Prostate gland (tissue), 2 donors: Measurements from ENCODE around the gene RBFOX2. TPM values are rescaled to one million over a fixed set of nuclear protein-coding genes. Genes with fewer than 3 reads are reported as not detected.

Experiments used
- DNase-seq: peaks from one replicate; pipeline ENCODE4 v3.0.0-alpha.2; 2019; ENCODE audit warnings: low spot score
- H3K27ac ChIP-seq, 2 donors: fragments of 200-600 bp; sonication (generic); 2 replicates each; pipeline ENCODE4 v1.5.1; 2017 to 2019
- H3K27me3 ChIP-seq: fragments of 200-600 bp; sonication (generic); replicated peaks from 2 replicates; pipeline ENCODE4 v1.5.1; 2019; ENCODE audit not compliant: insufficient read depth
- H3K36me3 ChIP-seq, 2 donors: fragments of 200-600 bp; sonication (generic); 1 replicate in 1 of 2; 2 replicates in 1 of 2; pipeline versions ENCODE4 v1.5.1 to v1.8.1; 2017 to 2019
- H3K4me1 ChIP-seq: fragments of 200-600 bp; sonication (generic); replicated peaks from 2 replicates; pipeline ENCODE4 v1.5.1; 2019
- H3K4me3 ChIP-seq, 2 donors: fragments of 200-600 bp; sonication (generic); 2 replicates each; pipeline ENCODE4 v1.5.1; 2017 to 2019
- H3K9me3 ChIP-seq: fragments of 200-600 bp; sonication (generic); 2 replicates; pipeline ENCODE4 v1.5.1; 2017
- POLR2A ChIP-seq: fragments of 450-650 bp; IDR thresholded peaks from one replicate; pipeline ENCODE4 v1.6.1; 2016; ENCODE audit warnings: antibody characterized with exemption, mild to moderate bottlenecking
- POLR2AphosphoS5 ChIP-seq: sonication (generic); formaldehyde crosslinking; IDR thresholded peaks from one replicate; pipeline ENCODE4 v1.6.1; 2017; ENCODE audit warnings: antibody characterized with exemption
- WGBS: methylation state at CpG from one replicate; pipeline ENCODE4 v1.1.5; 2018; 5-methylcytosine and 5-hydroxymethylcytosine counted together
- intact Hi-C: fragments of 100-400 bp; cut with DNase I; formaldehyde crosslinking; loops from one replicate; pipeline ENCODE4 v1.14.2; 2022
- total RNA-seq, 2 donors: library from RNA; depleted of rRNA; stranded (reverse); fragments of >200 nt; gene quantifications; one replicate each; pipeline ENCODE4 v1.1.0, GENCODE V29; 2016
- TF ChIP-seq, protein P1 (sequence below), 4 experiments: fragments of 200-600 bp in 2 of 4; fragments of 450-650 bp in 2 of 4; sonication (generic) in 2 of 4; IDR thresholded peaks; 1 replicate in 3 of 4; 2 replicates in 1 of 4; pipeline ENCODE4 v1.5.1; 2016 to 2019; ENCODE audit warnings: antibody characterized with exemption in 4 of 4, mild to moderate bottlenecking in 2 of 4, moderate library complexity in 2 of 4

Gene RBFOX2
- total RNA-seq, 2 donors from 2014 or later = 59.8 to 79.4 TPM

DNA sequence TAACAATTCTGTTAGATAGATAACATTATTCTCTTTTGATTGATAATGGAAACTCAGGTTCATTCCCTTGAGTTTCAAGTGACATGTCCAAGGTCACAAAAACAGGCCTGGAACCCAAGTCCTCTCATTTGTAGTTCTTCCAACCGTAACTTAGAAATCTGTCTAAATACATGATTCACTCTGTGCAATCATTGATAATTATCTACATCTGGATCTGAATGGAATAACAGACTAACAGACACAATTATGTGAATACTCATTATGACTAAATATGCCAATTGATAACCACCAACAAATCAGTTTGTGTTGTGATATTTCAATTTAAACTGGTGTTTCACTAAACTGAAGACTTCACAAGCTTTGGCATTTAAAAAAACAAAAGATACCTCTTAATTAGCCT is 71.0 kb downstream of the RBFOX2 start:
- 67% methylated on average over 1 of the region's 1 CpG for WGBS
- H3K4me1 ChIP-seq = peaks cover 2% of the 10 kb centered on the region
- no peaks in the 10 kb centered on the region for H3K27me3 ChIP-seq
- no peak overlapping the region for H3K4me3 ChIP-seq
- intact Hi-C loops = no loop called here
- no peaks in the 10 kb centered on the region for H3K36me3 ChIP-seq
- H3K27ac ChIP-seq = no peak overlapping the region
- DNase-seq = no peak
- TF ChIP-seq POLR2AphosphoS5 = no peak
- TF ChIP-seq, protein P1, sequence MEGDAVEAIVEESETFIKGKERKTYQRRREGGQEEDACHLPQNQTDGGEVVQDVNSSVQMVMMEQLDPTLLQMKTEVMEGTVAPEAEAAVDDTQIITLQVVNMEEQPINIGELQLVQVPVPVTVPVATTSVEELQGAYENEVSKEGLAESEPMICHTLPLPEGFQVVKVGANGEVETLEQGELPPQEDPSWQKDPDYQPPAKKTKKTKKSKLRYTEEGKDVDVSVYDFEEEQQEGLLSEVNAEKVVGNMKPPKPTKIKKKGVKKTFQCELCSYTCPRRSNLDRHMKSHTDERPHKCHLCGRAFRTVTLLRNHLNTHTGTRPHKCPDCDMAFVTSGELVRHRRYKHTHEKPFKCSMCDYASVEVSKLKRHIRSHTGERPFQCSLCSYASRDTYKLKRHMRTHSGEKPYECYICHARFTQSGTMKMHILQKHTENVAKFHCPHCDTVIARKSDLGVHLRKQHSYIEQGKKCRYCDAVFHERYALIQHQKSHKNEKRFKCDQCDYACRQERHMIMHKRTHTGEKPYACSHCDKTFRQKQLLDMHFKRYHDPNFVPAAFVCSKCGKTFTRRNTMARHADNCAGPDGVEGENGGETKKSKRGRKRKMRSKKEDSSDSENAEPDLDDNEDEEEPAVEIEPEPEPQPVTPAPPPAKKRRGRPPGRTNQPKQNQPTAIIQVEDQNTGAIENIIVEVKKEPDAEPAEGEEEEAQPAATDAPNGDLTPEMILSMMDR (IDR thresholded peaks at IDR 0.05) = no peak
- no peak for TF ChIP-seq POLR2A
- H3K9me3 ChIP-seq = no peaks in the 10 kb centered on the region

DNA sequence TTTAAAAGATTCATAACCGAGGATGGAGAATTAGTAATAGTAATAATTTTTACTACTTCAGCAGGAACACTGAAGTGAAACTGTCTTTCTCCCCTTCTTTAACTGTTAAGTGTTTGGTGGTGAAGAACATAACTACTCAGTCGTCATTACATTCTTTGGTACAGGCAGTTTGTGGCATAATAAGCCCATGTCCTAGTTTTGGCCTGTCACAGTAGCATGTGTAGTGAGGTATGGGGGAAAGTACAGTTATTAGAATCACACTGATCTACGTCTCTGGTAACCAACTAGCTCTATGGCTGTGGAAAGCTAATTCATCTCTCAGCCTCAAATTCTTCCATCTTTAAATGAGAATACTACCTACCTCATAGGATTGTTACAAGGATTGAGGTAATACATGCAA is 71.8 kb downstream of the RBFOX2 start:
- TF ChIP-seq, protein P1 (IDR thresholded peaks at IDR 0.05) = no peak
- no peak for TF ChIP-seq POLR2A
- TF ChIP-seq POLR2AphosphoS5 = no peak
- Histone ChIP-seq H3K9me3 (no peaks in the 10 kb centered on the region), H3K27me3 (no peaks in the 10 kb centered on the region), H3K36me3 (no peaks in the 10 kb centered on the region), H3K4me3 (no peak overlapping the region), H3K27ac (no peak overlapping the region), H3K4me1 (peaks cover 2% of the 10 kb centered on the region)
- intact Hi-C loops = no loop called here
- no peak for DNase-seq
- WGBS = 77% methylated on average over 3 of the region's 3 CpGs

- H3K27ac ChIP-seq = no peak overlapping the region
- H3K4me3 ChIP-seq = no peak overlapping the region
- H3K36me3 ChIP-seq = no peaks in the 10 kb centered on the region
- DNase-seq = no peak
- 95% methylated on average over 7 of the region's 7 CpGs for WGBS
- H3K9me3 ChIP-seq = no peaks in the 10 kb centered on the region
- no peaks in the 10 kb centered on the region for H3K27me3 ChIP-seq
- no peaks in the 10 kb centered on the region for H3K4me1 ChIP-seq
- no peak for TF ChIP-seq POLR2A
- TF ChIP-seq, protein P1 (IDR thresholded peaks at IDR 0.05) = no peak
- TF ChIP-seq POLR2AphosphoS5 = no peak
- intact Hi-C loops = no loop called here
Observed at GRCh38 chr22:35955546-35955945, 73.1 kb downstream of the RBFOX2 start.

GRCh38 chr22:35952576-35952975 is 76.0 kb downstream of the RBFOX2 start:
- H3K27ac ChIP-seq = no peak overlapping the region
- H3K36me3 ChIP-seq = no peaks in the 10 kb centered on the region
- TF ChIP-seq POLR2A = no peak
- no peak for TF ChIP-seq POLR2AphosphoS5
- TF ChIP-seq, protein P1 (IDR thresholded peaks at IDR 0.05) = no peak
- H3K4me3 ChIP-seq = no peak overlapping the region
- intact Hi-C loops = no loop called here
- no peaks in the 10 kb centered on the region for H3K4me1 ChIP-seq
- no peak for DNase-seq
- no peaks in the 10 kb centered on the region for H3K27me3 ChIP-seq
- no peaks in the 10 kb centered on the region for H3K9me3 ChIP-seq

- intact Hi-C loops = no loop called here
- peak; percentile 51 for DNase-seq
- Histone ChIP-seq H3K36me3 (no peaks in the 10 kb centered on the region), H3K9me3 (no peaks in the 10 kb centered on the region), H3K27me3 (no peaks in the 10 kb centered on the region), H3K4me1 (no peaks in the 10 kb centered on the region), H3K27ac (no peak overlapping the region), H3K4me3 (no peak overlapping the region)
- TF ChIP-seq, protein P1 (IDR thresholded peaks at IDR 0.05) = no peak
- TF ChIP-seq POLR2A (no peak), POLR2AphosphoS5 (peak; percentile 63)
- 71% methylated on average over 2 of the region's 2 CpGs for WGBS
Observed at GRCh38 chr22:35950262-35950661, 78.4 kb downstream of the RBFOX2 start.
